C4-2B (cell line): ENCODE data around the gene NEDD4.

Experiments used
- H3K27ac ChIP-seq: fragments of 450-650 bp; 2 replicates; pipeline ENCODE4 v1.5.1; 2017
- CTCF ChIP-seq: fragments of 450-650 bp; conservative IDR thresholded peaks from 2 replicates; pipeline ENCODE4 v1.5.1; 2017; ENCODE audit warnings: mild to moderate bottlenecking
- ZFX ChIP-seq: fragments of 450-650 bp; IDR thresholded peaks from 2 replicates; pipeline ENCODE4 v1.6.1; 2017

NEDD4 gene

GRCh38 chr15:55819397-55820034 is 173.9 kb downstream of the NEDD4 start:
- no peak overlapping the region for H3K27ac ChIP-seq
- TF ChIP-seq CTCF (no peak), ZFX (no peak)

GRCh38 chr15:55816017-55816416 is 177.4 kb downstream of the NEDD4 start:
- TF ChIP-seq ZFX (no peak), CTCF (no peak)
- no peak overlapping the region for H3K27ac ChIP-seq

GRCh38 chr15:55802600-55803376 is 190.6 kb downstream of the NEDD4 start:
- H3K27ac ChIP-seq: no peak overlapping the region
- TF ChIP-seq CTCF (no peak), ZFX (no peak)

- TF ChIP-seq ZFX: no peak
- H3K27ac ChIP-seq: no peak overlapping the region
These were observed 193.2 kb downstream of the NEDD4 start for GRCh38 chr15:55800216-55800615.

- H3K27ac ChIP-seq: no peak overlapping the region
- TF ChIP-seq CTCF (peak; percentile 60), ZFX (no peak)
These were observed 193.9 kb downstream of the NEDD4 start for GRCh38 chr15:55799291-55800212.

- TF ChIP-seq CTCF (no peak), ZFX (no peak)
- H3K27ac ChIP-seq: no peak overlapping the region
These were observed 197.0 kb downstream of the NEDD4 start for GRCh38 chr15:55796321-55796965.

- no peak overlapping the region for H3K27ac ChIP-seq
- TF ChIP-seq ZFX (no peak), CTCF (no peak)
These were observed 198.4 kb downstream of the NEDD4 start for GRCh38 chr15:55795031-55795430.
